Keratinocyte (primary cell): ENCODE measurements around the gene ZFYVE9.

Experiments
- CTCF ChIP-seq, 3 experiments: IDR thresholded peaks in 1 of 3; conservative IDR thresholded peaks in 1 of 3; optimal IDR thresholded peaks in 1 of 3; 2 replicates in 2 of 3; 3 replicates in 1 of 3; pipeline versions ENCODE3 to v1.5.1; 2011; ENCODE audit warnings: low read length in 3 of 3, mild to moderate bottlenecking in 3 of 3, moderate library complexity in 2 of 3, control low read depth in 1 of 3, inconsistent platforms in 1 of 3; ENCODE audit not compliant: insufficient read depth in 2 of 3; ENCODE audit errors: extremely low read depth in 1 of 3
- EZH2 ChIP-seq: IDR thresholded peaks from one replicate; pipeline ENCODE4 v1.6.1; 2012; ENCODE audit warnings: inconsistent platforms, mild to moderate bottlenecking, low read length, moderate library complexity

GRCh38 chr1:52249831-52250230 lies 107.9 kb downstream of the ZFYVE9 start:
- no peak for TF ChIP-seq CTCF (optimal IDR thresholded peaks at IDR 0.05 in 1 of 3, IDR thresholded peaks at IDR 0.05 in 1 of 3, conservative IDR thresholded peaks at IDR 0.05 in 1 of 3; ENCODE audit: extremely low read depth in 1 of 3, insufficient read depth in 2 of 3, low read length in 3 of 3)
- no peak for TF ChIP-seq EZH2
